Inferior parietal cortex (tissue), 1 donor: ENCODE data around the gene BEX4.
"Not testable (repeated sequence)": the region's sequence is repeated elsewhere in the genome, so short reads cannot be mapped to it uniquely, and the experiment has no call there.

Experiments
- DNase-seq: peaks from one replicate; pipeline ENCODE4 v3.0.0-alpha.2; 2016; ENCODE audit errors: extremely low spot score

BEX4 gene

GRCh38 chrX:103214870-103215424 lies at the start of gene BEX4:
Gene BEX4, plus strand, starts transcription at chrX:103215108. Its CDS starts 1,046 bp downstream, at chrX:103216154.
- peak; percentile 81 for DNase-seq

GRCh38 chrX:103170216-103170615 lies 44.7 kb upstream of the BEX4 start:
- DNase-seq: no peak

GRCh38 chrX:103171353-103171752 lies 43.6 kb upstream of the BEX4 start:
- DNase-seq: no peak

GRCh38 chrX:103175256-103175655 lies 39.7 kb upstream of the BEX4 start:
- DNase-seq: not testable (repeated sequence)

- DNase-seq: peak; percentile 66
These were observed 38.8 kb upstream of the BEX4 start for GRCh38 chrX:103175944-103176753.

GRCh38 chrX:103177556-103177955 lies 37.4 kb upstream of the BEX4 start:
- no peak for DNase-seq

GRCh38 chrX:103183912-103184311 lies 31.0 kb upstream of the BEX4 start:
- no peak for DNase-seq

- no peak for DNase-seq
These were observed 26.9 kb upstream of the BEX4 start for GRCh38 chrX:103187953-103188475.

GRCh38 chrX:103197721-103198306 lies 17.1 kb upstream of the BEX4 start:
- DNase-seq: no peak

GRCh38 chrX:103198668-103199067 lies 16.2 kb upstream of the BEX4 start:
- not testable (repeated sequence) for DNase-seq

- no peak for DNase-seq
These were observed 13.9 kb upstream of the BEX4 start for GRCh38 chrX:103201041-103201440.

GRCh38 chrX:103210056-103210455 lies 4.9 kb upstream of the BEX4 start:
- DNase-seq: no peak

- DNase-seq: peak; percentile 66
These were observed 3.7 kb upstream of the BEX4 start for GRCh38 chrX:103211012-103211715.

- no peak for DNase-seq
These were observed 2.0 kb upstream of the BEX4 start for GRCh38 chrX:103212749-103213457.

GRCh38 chrX:103215425-103215991 lies 600 bp downstream of the BEX4 start:
- no peak for DNase-seq

- DNase-seq: no peak
These were observed 5.8 kb downstream of the BEX4 start for GRCh38 chrX:103220511-103221323.

- DNase-seq: not testable (repeated sequence)
These were observed 11.0 kb downstream of the BEX4 start for GRCh38 chrX:103225918-103226317.

GRCh38 chrX:103233263-103233662 lies 18.4 kb downstream of the BEX4 start:
- DNase-seq: no peak

- DNase-seq: no peak
These were observed 20.0 kb downstream of the BEX4 start for GRCh38 chrX:103234869-103235268.

- not testable (repeated sequence) for DNase-seq
These were observed 20.7 kb downstream of the BEX4 start for GRCh38 chrX:103235608-103236007.
